ENCODE measurements around the gene ZNF281. TPM values are rescaled to one million over a fixed set of nuclear protein-coding genes. Genes with fewer than 3 reads are reported as not detected.

Gene ZNF281
- polyA plus RNA-seq, 1 donor (not counting 4 experiments of a cell fraction or from before 2014, with no cell fraction given) = 14.7 TPM

- no peaks in the 10 kb centered on the region for H3K36me3 ChIP-seq (ENCODE audit: control insufficient read depth in 2 of 2, extremely low read depth in 1 of 2, insufficient read depth in 2 of 2, low read length in 2 of 2)
- TF ChIP-seq CTCF (optimal IDR thresholded peaks at IDR 0.05 in 1 of 3, IDR thresholded peaks at IDR 0.05 in 1 of 3, conservative IDR thresholded peaks at IDR 0.05 in 1 of 3; ENCODE audit: extremely low read depth in 1 of 3, insufficient read depth in 2 of 3, low read length in 3 of 3) (no peak), EZH2 (IDR thresholded peaks at IDR 0.05; ENCODE audit: low read length) (no peak)
- DNase-seq (ENCODE audit: low read depth, low spot score) (no peak), FAIRE-seq (no peak)
- no peak overlapping the region for H3K4me3 ChIP-seq (ENCODE audit: control insufficient read depth in 2 of 3, extremely low read depth in 1 of 3, insufficient read depth in 2 of 3, low read depth in 1 of 3, low read length in 3 of 3)
- no peaks in the 10 kb centered on the region for H3K79me2 ChIP-seq (ENCODE audit: control insufficient read depth, insufficient read depth, low read length)
- H3K9ac ChIP-seq (ENCODE audit: control insufficient read depth, extremely low read depth, insufficient read depth, low read length) = no peak overlapping the region
- peak overlapping the region; percentile 48 for H3K27ac ChIP-seq (ENCODE audit: control insufficient read depth, insufficient read depth, low read length)
- peaks cover 55% of the 10 kb centered on the region for H3K4me1 ChIP-seq (ENCODE audit: control insufficient read depth, extremely low read depth, insufficient read depth, low read length)
- no peaks in the 10 kb centered on the region for H3K9me3 ChIP-seq (ENCODE audit: control insufficient read depth, low read depth, low read length)
- H4K20me1 ChIP-seq (ENCODE audit: control insufficient read depth, extremely low read depth, insufficient read depth, low read length) = no peaks in the 10 kb centered on the region
- dilution Hi-C loops (cut with MboI; ENCODE audit: extremely low pct_ligation_motif_present, low sequenced_read_pairs) = no loop called here
- H3K27me3 ChIP-seq (ENCODE audit: control insufficient read depth, extremely low read depth, insufficient read depth, low read length) = no peaks in the 10 kb centered on the region
- no peak overlapping the region for H3K4me2 ChIP-seq (ENCODE audit: control insufficient read depth, extremely low read depth, insufficient read depth, low read depth, low read length)
- no peak overlapping the region for H2AFZ ChIP-seq (ENCODE audit: control insufficient read depth, low read length)
- H3K9me1 ChIP-seq (ENCODE audit: control insufficient read depth, extremely low read depth, insufficient read depth, low read length) = no peaks in the 10 kb centered on the region
These were observed 29.2 kb downstream of the ZNF281 start for GRCh38 chr1:200380589-200381021.

- H3K27me3 ChIP-seq (ENCODE audit: control insufficient read depth, extremely low read depth, insufficient read depth, low read length) = no peaks in the 10 kb centered on the region
- H4K20me1 ChIP-seq (ENCODE audit: control insufficient read depth, extremely low read depth, insufficient read depth, low read length) = no peaks in the 10 kb centered on the region
- H3K4me2 ChIP-seq (ENCODE audit: control insufficient read depth, extremely low read depth, insufficient read depth, low read depth, low read length) = no peak overlapping the region
- no peaks in the 10 kb centered on the region for H3K9me3 ChIP-seq (ENCODE audit: control insufficient read depth, low read depth, low read length)
- no peaks in the 10 kb centered on the region for H3K36me3 ChIP-seq (ENCODE audit: control insufficient read depth in 2 of 2, extremely low read depth in 1 of 2, insufficient read depth in 2 of 2, low read length in 2 of 2)
- DNase-seq (ENCODE audit: low read depth, low spot score) (no peak), FAIRE-seq (no peak)
- no peak overlapping the region for H3K9ac ChIP-seq (ENCODE audit: control insufficient read depth, extremely low read depth, insufficient read depth, low read length)
- no peak overlapping the region for H3K4me3 ChIP-seq (ENCODE audit: control insufficient read depth in 2 of 3, extremely low read depth in 1 of 3, insufficient read depth in 2 of 3, low read depth in 1 of 3, low read length in 3 of 3)
- TF ChIP-seq CTCF (optimal IDR thresholded peaks at IDR 0.05 in 1 of 3, IDR thresholded peaks at IDR 0.05 in 1 of 3, conservative IDR thresholded peaks at IDR 0.05 in 1 of 3; ENCODE audit: extremely low read depth in 1 of 3, insufficient read depth in 2 of 3, low read length in 3 of 3) = no peak
- no peak for TF ChIP-seq EZH2 (IDR thresholded peaks at IDR 0.05; ENCODE audit: low read length)
- H3K79me2 ChIP-seq (ENCODE audit: control insufficient read depth, insufficient read depth, low read length) = no peaks in the 10 kb centered on the region
- dilution Hi-C loops (cut with MboI; ENCODE audit: extremely low pct_ligation_motif_present, low sequenced_read_pairs) = no loop called here
- no peak overlapping the region for H2AFZ ChIP-seq (ENCODE audit: control insufficient read depth, low read length)
- no peaks in the 10 kb centered on the region for H3K9me1 ChIP-seq (ENCODE audit: control insufficient read depth, extremely low read depth, insufficient read depth, low read length)
- peak overlapping the region; percentile 48 for H3K27ac ChIP-seq (ENCODE audit: control insufficient read depth, insufficient read depth, low read length)
- H3K4me1 ChIP-seq (ENCODE audit: control insufficient read depth, extremely low read depth, insufficient read depth, low read length) = peaks cover 57% of the 10 kb centered on the region
These were observed 29.8 kb downstream of the ZNF281 start for GRCh38 chr1:200379940-200380588.
